Central memory CD8-positive, alpha-beta T cell (primary cell): ENCODE results near the gene TMEM87A.
"Not testable (repeated sequence)": the region's sequence is repeated elsewhere in the genome, so short reads cannot be mapped to it uniquely, and the experiment has no call there.

Experiments used
- ATAC-seq: fragments of 150-1000 bp; cut with Tn5 transposase; replicated peaks from 2 replicates; pipeline ENCODE4 v1.10.0; 2022; ENCODE audit warnings: mild to moderate bottlenecking, moderate FRiP score, moderate number of reproducible peaks; ENCODE audit not compliant: poor library complexity, severe bottlenecking; ENCODE audit errors: extremely low read depth
- DNase-seq, 2 donors: peaks; one replicate each; pipeline ENCODE4 v3.0.0; 2021; ENCODE audit warnings: low spot score in 2 of 2
- H3K27ac Mint-ChIP-seq: one replicate; pipeline ENCODE4 v1.8.0; 2022; ENCODE audit warnings: low read depth, mild to moderate bottlenecking, moderate library complexity, mixed read lengths
- H3K27me3 Mint-ChIP-seq: one replicate; pipeline ENCODE4 v1.8.0; 2022; ENCODE audit warnings: mixed read lengths
- H3K36me3 Mint-ChIP-seq: one replicate; pipeline ENCODE4 v1.8.0; 2022; ENCODE audit warnings: mild to moderate bottlenecking, moderate library complexity, mixed read lengths; ENCODE audit not compliant: insufficient read depth
- H3K4me1 Mint-ChIP-seq: one replicate; pipeline ENCODE4 v1.8.0; 2022; ENCODE audit warnings: mixed read lengths
- H3K4me3 Mint-ChIP-seq: one replicate; pipeline ENCODE4 v1.8.0; 2022; ENCODE audit warnings: mild to moderate bottlenecking, moderate library complexity, mixed read lengths
- H3K9me3 Mint-ChIP-seq: one replicate; pipeline ENCODE4 v1.8.0; 2022; ENCODE audit warnings: mixed read lengths

Gene TMEM87A, protein sequence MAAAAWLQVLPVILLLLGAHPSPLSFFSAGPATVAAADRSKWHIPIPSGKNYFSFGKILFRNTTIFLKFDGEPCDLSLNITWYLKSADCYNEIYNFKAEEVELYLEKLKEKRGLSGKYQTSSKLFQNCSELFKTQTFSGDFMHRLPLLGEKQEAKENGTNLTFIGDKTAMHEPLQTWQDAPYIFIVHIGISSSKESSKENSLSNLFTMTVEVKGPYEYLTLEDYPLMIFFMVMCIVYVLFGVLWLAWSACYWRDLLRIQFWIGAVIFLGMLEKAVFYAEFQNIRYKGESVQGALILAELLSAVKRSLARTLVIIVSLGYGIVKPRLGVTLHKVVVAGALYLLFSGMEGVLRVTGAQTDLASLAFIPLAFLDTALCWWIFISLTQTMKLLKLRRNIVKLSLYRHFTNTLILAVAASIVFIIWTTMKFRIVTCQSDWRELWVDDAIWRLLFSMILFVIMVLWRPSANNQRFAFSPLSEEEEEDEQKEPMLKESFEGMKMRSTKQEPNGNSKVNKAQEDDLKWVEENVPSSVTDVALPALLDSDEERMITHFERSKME

GRCh38 chr15:42272939-42273899, at the start of gene TMEM87A, which contains the start of gene GANC:
Gene TMEM87A (minus strand): TSS chr15:42273433. CDS start chr15:42273398, 35 bp downstream.
Gene GANC (plus strand): TSS chr15:42273201. CDS start chr15:42274482, 1,281 bp downstream.
- DNase-seq (peak; percentile 85 to 91), ATAC-seq (peak; percentile 96)
- Mint-ChIP-seq H3K36me3 (peaks cover 23% of the 10 kb centered on the region), H3K27ac (peak within 1 kb of the TSS; percentile 99), H3K4me1 (peaks cover 63% of the 10 kb centered on the region), H3K4me3 (peak within 1 kb of the TSS; percentile 100), H3K9me3 (no peaks in the 10 kb centered on the region), H3K27me3 (no peaks in the 10 kb centered on the region)

- Mint-ChIP-seq H3K4me3 (no peak overlapping the region), H3K9me3 (no peaks in the 10 kb centered on the region), H3K27me3 (no peaks in the 10 kb centered on the region), H3K36me3 (peaks cover 4% of the 10 kb centered on the region), H3K27ac (no peak overlapping the region), H3K4me1 (no peaks in the 10 kb centered on the region)
- no peak for ATAC-seq
- DNase-seq, result no peak
Observed at GRCh38 chr15:42319206-42319605, 46.0 kb upstream of the TMEM87A start.

DNA sequence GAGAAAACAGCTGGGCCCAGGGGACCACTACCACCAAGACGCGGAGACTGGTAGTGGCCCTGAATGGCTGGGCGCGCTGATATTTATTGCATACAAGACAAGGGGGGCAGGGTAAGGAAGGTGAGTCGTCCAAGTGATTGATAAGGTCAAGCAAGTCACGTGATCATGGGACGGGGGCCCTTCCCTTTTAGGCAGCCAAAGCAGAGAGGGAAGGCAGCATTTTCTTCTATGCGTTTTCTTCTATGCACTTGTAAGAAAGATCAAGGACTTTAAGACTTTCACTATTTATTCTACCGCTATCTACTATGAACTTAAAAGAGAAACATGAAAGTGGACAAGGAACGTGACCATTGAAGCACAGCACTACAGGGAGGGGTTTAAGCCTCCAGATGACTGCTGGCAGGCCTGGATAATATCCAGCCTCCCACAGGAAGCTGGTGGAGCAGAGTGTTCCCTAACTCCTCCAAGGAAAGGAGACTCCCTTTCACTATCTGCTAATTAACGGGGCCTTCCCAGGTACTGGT, 43.1 kb upstream of the TMEM87A start:
- not testable (repeated sequence) for ATAC-seq, H3K4me1 Mint-ChIP-seq, H3K9me3 Mint-ChIP-seq, H3K27me3 Mint-ChIP-seq, DNase-seq, H3K27ac Mint-ChIP-seq, H3K4me3 Mint-ChIP-seq
- peaks cover 14% of the 10 kb centered on the region for H3K36me3 Mint-ChIP-seq

DNA sequence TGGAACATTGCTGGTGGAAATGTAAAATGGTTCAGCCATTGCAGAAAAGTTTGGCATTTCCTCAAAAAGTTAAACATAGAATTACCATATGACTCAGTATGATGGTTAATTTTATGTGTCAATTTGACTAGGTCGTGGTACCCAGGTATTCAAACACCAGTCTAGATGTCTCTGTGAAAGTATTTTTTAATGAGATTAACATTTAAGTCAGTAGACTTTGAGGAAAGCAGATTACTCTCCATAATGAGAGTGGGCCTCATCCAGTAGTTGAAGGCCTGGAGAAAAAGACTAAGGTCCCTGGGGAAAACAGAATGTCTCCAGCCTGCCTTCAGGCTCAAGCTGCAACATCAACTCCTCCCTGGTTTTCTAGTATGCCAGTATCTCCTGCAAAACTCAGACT, 42.3 kb upstream of the TMEM87A start:
- Mint-ChIP-seq H3K9me3 (no peaks in the 10 kb centered on the region), H3K4me3 (no peak overlapping the region), H3K27me3 (no peaks in the 10 kb centered on the region), H3K27ac (no peak overlapping the region), H3K4me1 (no peaks in the 10 kb centered on the region), H3K36me3 (peaks cover 16% of the 10 kb centered on the region)
- no peak for ATAC-seq
- no peak for DNase-seq

DNA sequence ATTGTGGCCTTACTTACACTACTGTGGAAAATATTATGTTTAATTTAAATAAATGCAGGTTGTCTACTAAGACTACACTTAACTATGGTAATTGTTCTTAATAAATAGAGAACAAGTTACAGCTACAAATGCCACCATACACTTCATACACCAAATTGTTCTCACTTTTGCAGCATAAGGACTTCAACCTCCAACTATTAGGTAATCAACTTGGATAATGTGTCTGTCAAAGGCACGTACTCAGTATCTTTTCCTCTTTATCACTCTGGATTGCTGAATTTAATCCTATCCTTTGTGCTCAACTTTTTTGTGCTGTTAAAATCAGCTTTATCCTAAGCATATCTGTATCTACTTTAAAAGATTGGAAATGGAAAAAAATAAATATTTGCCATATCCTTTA, 41.6 kb upstream of the TMEM87A start:
- Mint-ChIP-seq H3K27me3 (no peaks in the 10 kb centered on the region), H3K36me3 (peaks cover 17% of the 10 kb centered on the region)

DNA sequence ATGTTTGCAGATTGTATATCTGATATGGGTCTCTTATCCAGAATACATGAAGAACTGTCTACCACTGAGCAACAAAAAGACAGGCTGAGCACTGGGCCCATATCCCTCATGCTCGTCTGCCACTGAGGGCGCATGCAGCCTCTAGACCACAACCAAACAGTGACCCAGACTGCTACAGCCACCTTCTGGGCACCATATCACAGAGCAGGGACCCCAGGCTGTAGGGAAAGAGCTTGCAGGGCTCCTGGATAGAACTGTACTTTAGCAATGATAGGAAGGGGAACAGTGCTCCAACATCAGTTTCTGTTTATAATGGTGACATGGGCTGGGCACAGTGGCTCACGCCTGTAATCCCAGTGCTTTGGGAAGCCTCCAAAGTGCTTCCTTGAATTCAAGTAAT, 40.2 kb upstream of the TMEM87A start:
- ATAC-seq (no peak), DNase-seq (no peak)
- Mint-ChIP-seq H3K4me1 (no peaks in the 10 kb centered on the region), H3K36me3 (peaks cover 19% of the 10 kb centered on the region), H3K9me3 (no peaks in the 10 kb centered on the region), H3K27me3 (no peaks in the 10 kb centered on the region), H3K4me3 (no peak overlapping the region), H3K27ac (no peak overlapping the region)

More for the DNA sequence above, 41.6 kb upstream of the TMEM87A start:
- H3K4me1 Mint-ChIP-seq, result no peaks in the 10 kb centered on the region
- H3K9me3 Mint-ChIP-seq, result no peaks in the 10 kb centered on the region
- no peak overlapping the region for H3K4me3 Mint-ChIP-seq
- no peak for ATAC-seq
- no peak for DNase-seq
- H3K27ac Mint-ChIP-seq, result no peak overlapping the region

- Mint-ChIP-seq H3K27ac (no peak overlapping the region), H3K9me3 (peaks cover 21% of the 10 kb centered on the region), H3K4me3 (no peak overlapping the region), H3K4me1 (no peaks in the 10 kb centered on the region), H3K27me3 (no peaks in the 10 kb centered on the region), H3K36me3 (peaks cover 17% of the 10 kb centered on the region)
- ATAC-seq (no peak), DNase-seq (no peak)
Observed at GRCh38 chr15:42306681-42307080, 33.4 kb upstream of the TMEM87A start.

DNA sequence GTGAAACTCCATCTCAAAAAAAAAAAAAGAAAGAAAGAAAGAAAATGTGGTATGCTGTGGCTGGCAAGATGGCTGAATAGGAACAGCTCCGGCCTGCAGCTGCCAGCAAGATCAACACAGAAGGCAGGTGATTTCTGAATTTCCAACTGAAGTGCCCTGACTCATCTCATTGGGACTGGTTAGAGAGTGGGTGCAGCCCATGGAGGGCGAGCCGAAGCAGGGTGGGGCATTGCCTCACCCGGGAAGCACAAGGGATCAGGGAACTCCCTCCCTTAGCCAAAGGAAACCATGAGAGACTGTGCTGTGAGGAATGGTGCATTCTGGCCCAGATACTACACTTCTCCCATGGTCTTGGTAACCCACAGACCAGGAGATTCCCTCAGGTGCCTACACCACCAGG, 27.8 kb upstream of the TMEM87A start:
- DNase-seq, H3K27ac Mint-ChIP-seq, ATAC-seq, H3K4me1 Mint-ChIP-seq, H3K27me3 Mint-ChIP-seq, H3K36me3 Mint-ChIP-seq, H3K4me3 Mint-ChIP-seq: not testable (repeated sequence)
- H3K9me3 Mint-ChIP-seq, result peaks cover 21% of the 10 kb centered on the region

DNA sequence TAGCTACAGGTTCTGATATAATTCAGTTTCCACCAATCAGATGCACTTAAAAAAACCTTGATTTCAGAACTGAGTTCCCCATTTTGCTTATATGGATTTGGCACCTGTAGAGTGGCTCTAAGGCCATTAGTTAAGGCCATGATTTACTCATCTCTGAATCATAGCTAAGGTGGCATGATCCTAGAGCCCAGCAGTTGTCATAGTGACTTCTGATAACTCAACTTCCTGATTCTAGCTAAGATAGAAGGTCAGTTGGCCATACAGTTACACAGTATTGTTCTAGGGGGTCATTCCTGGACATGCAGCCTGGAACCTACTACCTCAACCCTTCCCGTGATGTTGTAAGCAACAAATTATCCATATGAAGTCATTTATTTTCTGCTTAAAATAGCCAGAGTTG, 15.9 kb upstream of the TMEM87A start:
- Mint-ChIP-seq H3K4me3 (no peak overlapping the region), H3K36me3 (peaks cover 12% of the 10 kb centered on the region), H3K27me3 (no peaks in the 10 kb centered on the region), H3K9me3 (no peaks in the 10 kb centered on the region), H3K27ac (no peak overlapping the region), H3K4me1 (no peaks in the 10 kb centered on the region)
- no peak for DNase-seq
- ATAC-seq, result no peak

DNA sequence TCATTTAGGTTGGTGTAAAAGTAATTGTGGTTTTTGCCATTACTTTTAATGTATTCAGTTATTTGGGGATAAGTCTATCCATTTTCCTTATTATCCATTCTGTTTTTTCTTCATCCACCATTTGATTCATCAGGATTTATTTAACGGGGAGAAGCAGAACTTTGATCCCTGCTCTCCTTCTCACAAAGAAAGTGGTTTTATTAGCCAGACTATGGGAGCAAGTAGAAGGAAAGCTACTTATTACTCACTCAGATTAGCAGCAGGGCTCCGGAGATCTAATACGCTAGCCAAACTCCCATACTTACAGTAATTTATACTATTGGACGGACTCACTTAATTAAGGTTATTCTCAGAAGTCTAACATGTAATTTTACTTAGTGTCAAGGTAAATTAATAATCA, 14.7 kb upstream of the TMEM87A start:
- Mint-ChIP-seq H3K4me1 (no peaks in the 10 kb centered on the region), H3K36me3 (peaks cover 10% of the 10 kb centered on the region), H3K27me3 (no peaks in the 10 kb centered on the region), H3K9me3 (no peaks in the 10 kb centered on the region), H3K27ac (no peak overlapping the region), H3K4me3 (no peak overlapping the region)
- ATAC-seq (no peak), DNase-seq (no peak)

DNA sequence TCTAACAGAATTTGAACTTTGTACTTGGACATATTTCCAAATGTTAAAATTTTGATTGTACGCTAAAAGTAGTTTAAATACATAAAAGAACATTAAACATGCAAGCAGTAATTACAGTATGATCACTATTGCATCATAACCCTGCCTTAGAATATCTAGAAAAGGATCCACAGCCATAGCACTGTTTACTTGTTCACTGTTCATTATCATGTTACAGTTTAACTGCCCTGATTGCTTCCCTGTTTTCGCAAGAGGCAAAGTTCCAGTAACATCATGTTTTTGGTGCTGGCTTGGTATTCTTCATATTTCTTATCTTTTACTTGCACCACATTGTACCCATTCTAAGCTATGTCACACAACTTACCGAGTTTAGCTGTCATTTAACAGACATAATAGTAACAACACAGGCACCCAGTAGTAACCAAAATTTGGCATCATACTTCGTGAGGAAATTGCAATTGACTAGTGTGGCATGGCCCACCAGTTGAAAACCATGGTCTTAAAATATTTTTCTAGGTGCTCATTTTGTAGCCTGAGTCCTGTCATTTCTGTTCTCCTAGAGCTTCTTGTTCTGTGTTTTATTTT, 13.3 kb upstream of the TMEM87A start:
- Mint-ChIP-seq H3K4me1 (no peaks in the 10 kb centered on the region), H3K9me3 (no peaks in the 10 kb centered on the region), H3K27ac (no peak overlapping the region), H3K4me3 (no peak overlapping the region), H3K27me3 (no peaks in the 10 kb centered on the region), H3K36me3 (peaks cover 14% of the 10 kb centered on the region)
- no peak for ATAC-seq
- no peak for DNase-seq

GRCh38 chr15:42285034-42285433, 11.8 kb upstream of the TMEM87A start:
- Mint-ChIP-seq H3K27ac (no peak overlapping the region), H3K4me1 (no peaks in the 10 kb centered on the region), H3K4me3 (no peak overlapping the region), H3K9me3 (no peaks in the 10 kb centered on the region), H3K27me3 (no peaks in the 10 kb centered on the region), H3K36me3 (peaks cover 17% of the 10 kb centered on the region)
- ATAC-seq, result no peak
- no peak for DNase-seq
